Left lung (tissue), 10 donors: Measurements from ENCODE around the gene BRINP2. TPM values are rescaled to one million over a fixed set of nuclear protein-coding genes. Genes with fewer than 3 reads are reported as not detected.

ENCODE experiments used
- ATAC-seq: fragments of 200-7000 bp; cut with Tn5 transposase; one replicate; pipeline ENCODE4 v1.9.1; 2020; ENCODE audit warnings: moderate library complexity
- DNase-seq, 4 donors: peaks; one replicate each; pipeline ENCODE4 v3.0.0-alpha.2; 2013 to 2020
- H3K27ac ChIP-seq, 2 donors: fragments of 200-600 bp; sonication (generic) in 1 of 2; one replicate each; pipeline versions ENCODE4 v1.5.0 to v1.8.0; 2020 to 2021
- H3K27me3 ChIP-seq, 2 donors: fragments of 200-600 bp; sonication (generic) in 1 of 2; one replicate each; pipeline versions ENCODE4 v1.5.0 to v1.8.0; 2020 to 2021
- H3K36me3 ChIP-seq, 2 donors: fragments of 200-600 bp; sonication (generic) in 1 of 2; one replicate each; pipeline versions ENCODE4 v1.5.0 to v1.8.0; 2020 to 2021
- H3K4me1 ChIP-seq, 2 donors: fragments of 200-600 bp; one replicate each; pipeline ENCODE4 v1.8.0; 2021
- H3K4me3 ChIP-seq, 2 donors: fragments of 200-600 bp; sonication (generic) in 1 of 2; one replicate each; pipeline versions ENCODE4 v1.5.0 to v1.8.0; 2020 to 2021; ENCODE audit warnings: mild to moderate bottlenecking in 1 of 2
- H3K9me3 ChIP-seq, 2 donors: fragments of 200-600 bp; sonication (generic) in 1 of 2; one replicate each; pipeline versions ENCODE4 v1.5.0 to v1.8.0; 2020 to 2021
- CTCF ChIP-seq, 2 donors: fragments of 200-600 bp; sonication (generic) in 1 of 2; IDR thresholded peaks; one replicate each; pipeline versions ENCODE4 v1.5.0 to v1.8.0; 2021; ENCODE audit warnings: antibody characterized with exemption in 2 of 2
- intact Hi-C, 2 donors: fragments of 100-400 bp; cut with DNase I; formaldehyde crosslinking; loops; one replicate each; pipeline versions ENCODE4 v1.11.2 to v1.14.2; 2022
- polyA plus RNA-seq, 6 donors: library from polyadenylated mRNA; unstranded; fragments of 120-200 nt; gene quantifications; one replicate each; pipeline ENCODE4 v1.2.1, GENCODE V29; 2013; ENCODE audit not compliant: insufficient read length in 6 of 6
- total RNA-seq, 2 donors: library from RNA; stranded (reverse); fragmentation: NEBNext Ultra II Directional; extraction: Animal tissue kit (Norgen Biotek cat#: 25700); gene quantifications; one replicate each; pipeline ENCODE4 v1.2.1, GENCODE V29; 2021
- donor health status: DM: no; HTN: yes; CAD: no.
- donor health status: DM: no; HTN: no; CAD: no.

Gene BRINP2
- total and polyA plus RNA-seq, 8 donors = 0.08 to 1.5 (median 0.78) TPM; not detected in 1

DNA sequence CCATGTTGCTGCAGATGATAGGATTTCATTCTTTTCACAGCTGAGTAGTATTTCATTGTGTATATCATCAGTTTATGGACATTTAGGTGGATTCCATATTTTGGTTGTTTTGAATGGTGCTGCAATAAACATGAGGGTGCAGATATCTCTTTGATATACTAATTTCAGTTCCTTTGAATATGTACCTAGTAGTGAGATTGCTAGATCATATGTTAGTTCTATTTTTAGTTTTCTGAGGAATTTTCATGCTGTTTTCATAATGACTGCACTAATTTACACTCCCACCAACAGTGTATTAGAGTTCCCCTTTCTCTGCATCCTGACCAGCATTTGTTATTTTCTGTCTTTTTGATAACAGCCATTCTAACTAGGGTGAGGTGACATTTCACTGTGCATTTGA is 82.1 kb downstream of the BRINP2 start:
- intact Hi-C loops = no loop called here
- Histone ChIP-seq H3K9me3 (no peaks in the 10 kb centered on the region), H3K27me3 (no peaks in the 10 kb centered on the region), H3K4me1 (peaks cover 0 to 5% of the 10 kb centered on the region in 2 donors), H3K4me3 (no peak overlapping the region), H3K27ac (no peak overlapping the region), H3K36me3 (no peaks in the 10 kb centered on the region)
- ATAC-seq (no peak), DNase-seq (no peak)
- TF ChIP-seq CTCF (IDR thresholded peaks at IDR 0.05) = no peak

DNA sequence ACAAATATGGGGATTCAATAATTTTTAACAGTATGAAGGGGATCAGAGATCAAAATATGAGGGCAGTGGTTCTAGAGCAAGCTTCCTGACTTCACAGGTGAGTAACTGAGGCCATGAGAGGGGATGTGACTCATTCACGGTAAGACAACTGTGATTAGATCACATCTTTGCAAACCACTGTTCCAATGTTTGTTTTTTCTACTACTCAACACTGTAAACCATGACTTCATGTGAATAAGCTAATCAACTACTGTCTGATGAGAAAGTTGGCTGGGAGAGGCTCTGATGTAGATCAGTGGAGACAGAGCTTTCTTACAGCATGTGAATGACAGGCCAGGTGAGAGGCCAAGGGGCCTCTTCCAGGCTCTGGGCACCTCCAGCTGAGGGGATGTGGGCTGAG is 84.7 kb downstream of the BRINP2 start:
- intact Hi-C loops = no loop called here
- ATAC-seq (peak; percentile 37), DNase-seq (no peak)
- Histone ChIP-seq H3K36me3 (no peaks in the 10 kb centered on the region), H3K27me3 (no peaks in the 10 kb centered on the region), H3K4me1 (peaks cover 0 to 5% of the 10 kb centered on the region in 2 donors), H3K9me3 (no peaks in the 10 kb centered on the region), H3K4me3 (no peak overlapping the region), H3K27ac (no peak overlapping the region)
- no peak for TF ChIP-seq CTCF (IDR thresholded peaks at IDR 0.05)

DNA sequence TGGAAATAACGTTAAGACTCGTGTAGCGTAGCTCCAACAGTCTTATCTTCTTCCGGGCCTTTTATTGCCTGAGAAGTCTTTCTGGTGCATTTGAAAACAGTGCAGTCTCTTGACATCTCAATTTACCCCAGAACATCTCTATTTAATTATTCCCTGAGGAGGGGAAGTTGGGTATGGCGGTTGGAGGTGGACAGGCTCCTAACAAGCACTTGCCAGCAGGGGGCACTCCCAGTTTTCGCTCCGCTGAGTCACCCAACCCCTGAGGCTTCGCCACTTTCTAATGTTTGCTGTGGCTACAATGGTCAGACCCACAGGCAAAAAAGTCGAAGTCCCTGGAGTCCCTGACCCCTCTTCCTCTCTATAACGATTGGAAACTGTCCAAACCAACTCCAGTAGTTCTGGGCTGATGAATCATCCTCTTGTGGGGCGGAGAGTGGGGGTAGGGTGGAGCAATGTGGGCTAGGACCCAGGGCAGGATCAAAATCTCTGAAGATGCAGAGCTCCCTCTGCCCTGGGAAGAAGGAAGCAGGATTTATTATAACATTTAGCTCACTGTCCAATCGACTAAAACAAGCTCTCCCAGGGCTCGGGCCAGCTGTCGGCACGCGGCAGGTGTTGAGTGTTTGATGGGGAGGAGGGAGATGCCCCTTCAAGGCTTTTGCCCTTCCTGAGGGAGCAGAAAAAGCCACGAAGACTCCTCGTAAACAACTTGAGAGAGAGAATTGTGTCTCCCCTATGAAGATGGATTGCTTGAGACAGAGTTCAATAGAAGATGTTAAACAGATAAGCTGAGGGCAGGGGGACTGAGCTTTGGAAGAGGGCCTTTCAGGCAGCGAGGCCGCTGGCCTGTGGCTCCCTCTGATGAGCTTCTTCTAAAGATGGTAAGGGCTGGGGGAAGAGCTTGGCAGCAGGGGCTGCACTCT is 85.7 kb downstream of the BRINP2 start:
- intact Hi-C loops = no loop called here
- ATAC-seq (peak; percentile 98), DNase-seq (peak; percentile 25 to 79 (median 60))
- TF ChIP-seq CTCF (IDR thresholded peaks at IDR 0.05) = peak; percentile 57 to 66
- Histone ChIP-seq H3K4me3 (no peak overlapping the region), H3K9me3 (no peaks in the 10 kb centered on the region), H3K4me1 (peaks cover 0 to 5% of the 10 kb centered on the region in 2 donors), H3K36me3 (no peaks in the 10 kb centered on the region), H3K27me3 (no peaks in the 10 kb centered on the region), H3K27ac (no peak overlapping the region)

GRCh38 chr1:177257128-177257527 is 86.4 kb downstream of the BRINP2 start:
- TF ChIP-seq CTCF (IDR thresholded peaks at IDR 0.05) = no peak
- no peak overlapping the region for H3K27ac ChIP-seq
- ATAC-seq = no peak
- no peaks in the 10 kb centered on the region for H3K36me3 ChIP-seq
- no peak overlapping the region for H3K4me3 ChIP-seq
- H3K9me3 ChIP-seq = no peaks in the 10 kb centered on the region
- intact Hi-C loops = no loop called here
- H3K27me3 ChIP-seq = no peaks in the 10 kb centered on the region
- H3K4me1 ChIP-seq = peaks cover 0 to 5% of the 10 kb centered on the region in 2 donors
- DNase-seq = peak in 1 of 4 donors; percentile 67

GRCh38 chr1:177257576-177257975 is 86.8 kb downstream of the BRINP2 start:
- DNase-seq (no peak), ATAC-seq (no peak)
- TF ChIP-seq CTCF (IDR thresholded peaks at IDR 0.05) = no peak
- Histone ChIP-seq H3K27me3 (no peaks in the 10 kb centered on the region), H3K4me1 (peaks cover 0 to 5% of the 10 kb centered on the region in 2 donors), H3K9me3 (no peaks in the 10 kb centered on the region), H3K4me3 (no peak overlapping the region), H3K27ac (no peak overlapping the region), H3K36me3 (no peaks in the 10 kb centered on the region)
- intact Hi-C loops = no loop called here
